B cell (primary cell): ENCODE measurements around the gene MNAT1. TPM values are rescaled to one million over a fixed set of nuclear protein-coding genes. Genes with fewer than 3 reads are reported as not detected.

ENCODE experiments used
- ATAC-seq: fragments of 200-7000 bp; cut with Tn5 transposase; one replicate; pipeline ENCODE4 v1.10.0; 2021; ENCODE audit warnings: low read depth, mild to moderate bottlenecking, moderate number of reproducible peaks, moderate library complexity
- CTCF ChIA-PET: fragments of 350-600 bp; sonication (Branson Sonifier 250); formaldehyde crosslinking; loops from one replicate; lab custom pipeline; 2021; ENCODE audit warnings: antibody characterized with exemption, inconsistent platforms; lab: Charles Lee
- POLR2A ChIA-PET: fragments of 350-600 bp; sonication (Branson Sonifier 250); formaldehyde crosslinking; loops from one replicate; lab custom pipeline; 2021; ENCODE audit warnings: antibody characterized with exemption; lab: Charles Lee
- DNase-seq: peaks from one replicate; pipeline ENCODE4 v3.0.0; 2013
- H2AFZ ChIP-seq: 2 replicates; pipeline ENCODE4 v1.6.1; 2012; ENCODE audit warnings: mild to moderate bottlenecking, low read depth, low read length; ENCODE audit not compliant: insufficient read depth, poor library complexity, severe bottlenecking
- H3K27ac ChIP-seq, 2 donors: 1 replicate in 1 of 2; 2 replicates in 1 of 2; pipeline ENCODE4 v1.5.1; 2012 to 2013; ENCODE audit warnings: low read length in 2 of 2, mild to moderate bottlenecking in 2 of 2, moderate library complexity in 1 of 2
- H3K27me3 ChIP-seq, 4 experiments: fragments of 200-600 bp in 1 of 4; sonication (generic) in 1 of 4; replicated peaks in 1 of 4; 1 replicate in 2 of 4; 2 replicates in 2 of 4; pipeline versions ENCODE4 v1.6.1 to v1.7.0; 2013 to 2016; ENCODE audit warnings: low read length in 3 of 4, mild to moderate bottlenecking in 2 of 4, mixed read lengths in 1 of 4, moderate library complexity in 1 of 4; ENCODE audit not compliant: insufficient read depth in 4 of 4, control insufficient read depth in 3 of 4; ENCODE audit errors: control extremely low read depth in 1 of 4
- H3K36me3 ChIP-seq, 2 experiments: replicated peaks in 1 of 2; 1 replicate in 1 of 2; 2 replicates in 1 of 2; pipeline versions ENCODE4 v1.6.1 to v1.7.1; 2013; ENCODE audit warnings: low read length in 1 of 2; ENCODE audit not compliant: insufficient read depth in 2 of 2, control insufficient read depth in 1 of 2; ENCODE audit errors: control extremely low read depth in 1 of 2, extremely low read depth in 1 of 2
- H3K4me1 ChIP-seq, 2 donors: fragments of 200-600 bp in 1 of 2; sonication (generic) in 1 of 2; 1 replicate in 1 of 2; 2 replicates in 1 of 2; pipeline versions ENCODE4 v1.5.1 to v1.6.1; 2013 to 2017; ENCODE audit warnings: low read length in 2 of 2; ENCODE audit not compliant: control insufficient read depth in 2 of 2, insufficient read depth in 2 of 2
- H3K4me2 ChIP-seq: replicated peaks from 2 replicates; pipeline ENCODE3; 2012; ENCODE audit warnings: mild to moderate bottlenecking, low read depth, low read length; ENCODE audit not compliant: poor library complexity, severe bottlenecking
- H3K4me3 ChIP-seq, 5 experiments: fragments of 200-600 bp in 1 of 5; sonication (generic) in 1 of 5; 1 replicate in 3 of 5; 2 replicates in 2 of 5; pipeline versions ENCODE4 v1.5.1 to v1.7.0; 2011 to 2016; ENCODE audit warnings: low read length in 4 of 5, mild to moderate bottlenecking in 4 of 5, low read depth in 2 of 5, control low read depth in 1 of 5, moderate library complexity in 1 of 5; ENCODE audit not compliant: insufficient read depth in 1 of 5; ENCODE audit errors: control extremely low read depth in 1 of 5, extremely low read depth in 1 of 5
- H3K79me2 ChIP-seq: fragments of 200-600 bp; sonication (generic); one replicate; pipeline ENCODE4 v1.6.0; 2016; ENCODE audit warnings: low read length; ENCODE audit not compliant: control insufficient read depth, insufficient read depth
- H3K9ac ChIP-seq: fragments of 200-600 bp; sonication (generic); 2 replicates; pipeline ENCODE4 v1.6.1; 2017; ENCODE audit warnings: mild to moderate bottlenecking, low read length, moderate library complexity
- H3K9me3 ChIP-seq, 3 donors: one replicate each; pipeline versions ENCODE4 v1.6.1 to v1.7.1; 2013; ENCODE audit warnings: low read length in 2 of 3; ENCODE audit not compliant: control insufficient read depth in 2 of 3, insufficient read depth in 1 of 3; ENCODE audit errors: control extremely low read depth in 1 of 3
- H4K20me1 ChIP-seq: 2 replicates; pipeline ENCODE4 v1.6.0; 2012; ENCODE audit warnings: mild to moderate bottlenecking, low read length; ENCODE audit not compliant: insufficient read depth, control insufficient read depth, poor library complexity, severe bottlenecking
- H3K27ac Mint-ChIP-seq: one replicate; pipeline ENCODE4 v1.8.0; 2021; ENCODE audit warnings: mixed read lengths
- H3K27me3 Mint-ChIP-seq: one replicate; pipeline ENCODE4 v1.8.0; 2021; ENCODE audit warnings: mixed read lengths
- H3K4me1 Mint-ChIP-seq: one replicate; pipeline ENCODE4 v1.8.0; 2021; ENCODE audit warnings: mixed read lengths
- H3K4me3 Mint-ChIP-seq: one replicate; pipeline ENCODE4 v1.8.0; 2021; ENCODE audit warnings: mixed read lengths
- H3K9me3 Mint-ChIP-seq: one replicate; pipeline ENCODE4 v1.8.0; 2022; ENCODE audit warnings: mixed read lengths; ENCODE audit not compliant: insufficient read depth
- EZH2 ChIP-seq: IDR thresholded peaks from 2 replicates; pipeline ENCODE4 v1.6.1; 2012; ENCODE audit warnings: borderline replicate concordance, low read depth, mild to moderate bottlenecking, moderate library complexity, low read length; ENCODE audit not compliant: insufficient read depth, poor library complexity, severe bottlenecking
- WGBS: methylation state at CpG from one replicate; pipeline ENCODE4 v1.1.5; 2013; ENCODE audit warnings: missing lambda C conversion rate; ENCODE audit not compliant: insufficient coverage; 5-methylcytosine and 5-hydroxymethylcytosine counted together
- intact Hi-C: fragments of 100-400 bp; cut with micrococcal nuclease; formaldehyde crosslinking; loops from one replicate; pipeline ENCODE4 v1.10.0; 2022
- polyA plus RNA-seq: library from polyadenylated mRNA; depleted of rRNA; stranded (reverse); fragments of >200 nt; gene quantifications from 2 replicates; pipeline ENCODE4 v1.2.3, GENCODE V29; 2012
- total RNA-seq, 2 donors: library from RNA; stranded (reverse); fragments of 120-200 nt in 1 of 2; gene quantifications; 1 replicate in 1 of 2; 2 replicates in 1 of 2; pipeline versions ENCODE4 v1.2.3 to v1.2.4, GENCODE V29; 2013 to 2022
- TF ChIP-seq, protein P1 (sequence below): fragments of 200-600 bp; IDR thresholded peaks from one replicate; pipeline ENCODE4 v1.8.0; 2022; ENCODE audit warnings: antibody characterized with exemption, mild to moderate bottlenecking

Gene MNAT1
- total and polyA plus RNA-seq, 2 donors (not counting 1 experiment from before 2014, with no cell fraction given), result 15.2 to 28.2 TPM

GRCh38 chr14:60971271-60971670 lies 236.7 kb downstream of the MNAT1 start:
- DNase-seq, result no peak
- H3K36me3 ChIP-seq, result peaks cover 3 to 5% of the 10 kb centered on the region in 2 experiments
- no peak overlapping the region for H2AFZ ChIP-seq
- ATAC-seq, result no peak
- H3K27me3 ChIP-seq, result no peaks in the 10 kb centered on the region
- no peaks in the 10 kb centered on the region for H3K79me2 ChIP-seq
- H3K4me3 Mint-ChIP-seq, result no peak overlapping the region
- no peak overlapping the region for H3K27ac Mint-ChIP-seq
- no CpG with 5 or more reads among the region's 2 CpGs for WGBS
- H3K4me3 ChIP-seq, result no peak overlapping the region
- CTCF ChIA-PET, result no interaction called here
- H3K4me1 ChIP-seq, result no peaks in the 10 kb centered on the region
- intact Hi-C loops, result no loop called here
- no peaks in the 10 kb centered on the region for H3K27me3 Mint-ChIP-seq
- H3K4me1 Mint-ChIP-seq, result peaks cover 3% of the 10 kb centered on the region
- TF ChIP-seq EZH2, result no peak
- TF ChIP-seq, protein P1, sequence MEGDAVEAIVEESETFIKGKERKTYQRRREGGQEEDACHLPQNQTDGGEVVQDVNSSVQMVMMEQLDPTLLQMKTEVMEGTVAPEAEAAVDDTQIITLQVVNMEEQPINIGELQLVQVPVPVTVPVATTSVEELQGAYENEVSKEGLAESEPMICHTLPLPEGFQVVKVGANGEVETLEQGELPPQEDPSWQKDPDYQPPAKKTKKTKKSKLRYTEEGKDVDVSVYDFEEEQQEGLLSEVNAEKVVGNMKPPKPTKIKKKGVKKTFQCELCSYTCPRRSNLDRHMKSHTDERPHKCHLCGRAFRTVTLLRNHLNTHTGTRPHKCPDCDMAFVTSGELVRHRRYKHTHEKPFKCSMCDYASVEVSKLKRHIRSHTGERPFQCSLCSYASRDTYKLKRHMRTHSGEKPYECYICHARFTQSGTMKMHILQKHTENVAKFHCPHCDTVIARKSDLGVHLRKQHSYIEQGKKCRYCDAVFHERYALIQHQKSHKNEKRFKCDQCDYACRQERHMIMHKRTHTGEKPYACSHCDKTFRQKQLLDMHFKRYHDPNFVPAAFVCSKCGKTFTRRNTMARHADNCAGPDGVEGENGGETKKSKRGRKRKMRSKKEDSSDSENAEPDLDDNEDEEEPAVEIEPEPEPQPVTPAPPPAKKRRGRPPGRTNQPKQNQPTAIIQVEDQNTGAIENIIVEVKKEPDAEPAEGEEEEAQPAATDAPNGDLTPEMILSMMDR, result no peak
- H4K20me1 ChIP-seq, result no peaks in the 10 kb centered on the region
- no peak overlapping the region for H3K27ac ChIP-seq
- POLR2A ChIA-PET, result no interaction called here
- H3K9ac ChIP-seq, result no peak overlapping the region
- no peaks in the 10 kb centered on the region for H3K9me3 Mint-ChIP-seq
- H3K9me3 ChIP-seq, result peaks cover 0 to 1% (median 0%) of the 10 kb centered on the region in 3 donors
- no peak overlapping the region for H3K4me2 ChIP-seq

DNA sequence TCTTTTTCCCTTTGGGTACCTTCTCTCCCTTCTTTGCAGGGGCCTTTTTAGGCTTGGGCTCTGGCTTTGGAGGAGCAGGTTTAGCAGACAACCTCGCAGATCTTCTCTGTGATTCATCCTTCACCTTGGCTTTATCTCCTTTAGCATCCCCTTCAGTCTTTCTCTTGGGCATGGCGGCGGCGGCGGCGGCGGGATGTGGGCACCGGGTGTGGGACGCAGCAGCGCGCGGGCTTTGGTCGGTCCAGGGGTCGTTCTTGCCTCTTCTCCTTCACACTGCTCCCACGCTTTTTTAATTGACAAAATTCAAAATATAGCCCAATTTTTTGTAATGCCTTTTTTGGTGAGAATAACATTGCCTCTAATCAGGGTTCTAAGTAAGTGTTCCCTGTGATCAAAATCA lies 237.7 kb downstream of the MNAT1 start:
- TF ChIP-seq EZH2, result no peak
- TF ChIP-seq, protein P1, result no peak
- Histone ChIP-seq H2AFZ (no peak overlapping the region), H3K4me1 (no peaks in the 10 kb centered on the region), H3K27me3 (no peaks in the 10 kb centered on the region), H3K4me2 (no peak overlapping the region), H3K4me3 (no peak overlapping the region), H3K9ac (no peak overlapping the region), H3K36me3 (peaks cover 3 to 5% of the 10 kb centered on the region in 2 experiments), H3K79me2 (no peaks in the 10 kb centered on the region), H4K20me1 (no peaks in the 10 kb centered on the region), H3K9me3 (peaks cover 0 to 1% (median 0%) of the 10 kb centered on the region in 3 donors), H3K27ac (no peak overlapping the region)
- Mint-ChIP-seq H3K4me1 (no peaks in the 10 kb centered on the region), H3K27ac (no peak overlapping the region), H3K9me3 (no peaks in the 10 kb centered on the region), H3K4me3 (no peak overlapping the region), H3K27me3 (no peaks in the 10 kb centered on the region)
- no CpG with 5 or more reads among the region's 15 CpGs for WGBS
- POLR2A ChIA-PET, result no interaction called here
- intact Hi-C loops, result no loop called here
- DNase-seq (no peak), ATAC-seq (no peak)
- CTCF ChIA-PET, result no interaction called here
